CD14-positive monocyte (primary cell): Measurements from ENCODE around the gene ZNF648. TPM values are rescaled to one million over a fixed set of nuclear protein-coding genes. Genes with fewer than 3 reads are reported as not detected.
A peak's percentile ranks its signal among the peaks of the same experiment; 100 is the strongest.

Experiments used
- DNase-seq, 3 donors: peaks; one replicate each; pipeline ENCODE4 v3.0.0-alpha.2; 2011 to 2022
- H2AFZ ChIP-seq: 2 replicates; pipeline ENCODE4 v1.6.0; 2012; ENCODE audit warnings: mild to moderate bottlenecking, low read depth, low read length, inconsistent platforms; ENCODE audit not compliant: insufficient read depth, poor library complexity, severe bottlenecking
- H3K27ac ChIP-seq, 2 donors: 1 replicate in 1 of 2; 2 replicates in 1 of 2; pipeline ENCODE4 v1.5.1; 2012 to 2013; ENCODE audit warnings: low read length in 2 of 2, control low read depth in 1 of 2, inconsistent platforms in 1 of 2, low read depth in 1 of 2, mild to moderate bottlenecking in 1 of 2
- H3K27me3 ChIP-seq, 2 donors: one replicate each; pipeline versions ENCODE4 v1.6.0 to v1.6.1; 2011 to 2013; ENCODE audit warnings: low read length in 2 of 2; ENCODE audit not compliant: control insufficient read depth in 2 of 2, insufficient read depth in 2 of 2
- H3K36me3 ChIP-seq, 2 donors: replicated peaks in 1 of 2; 1 replicate in 1 of 2; 2 replicates in 1 of 2; pipeline versions ENCODE4 v1.5.1 to v1.6.1; 2012 to 2013; ENCODE audit warnings: low read length in 2 of 2, control low read depth in 1 of 2, inconsistent platforms in 1 of 2, mild to moderate bottlenecking in 1 of 2; ENCODE audit not compliant: insufficient read depth in 2 of 2, control insufficient read depth in 1 of 2
- H3K4me1 ChIP-seq, 2 donors: 1 replicate in 1 of 2; 2 replicates in 1 of 2; pipeline versions ENCODE4 v1.5.1 to v1.6.1; 2012 to 2013; ENCODE audit warnings: low read length in 2 of 2, control low read depth in 1 of 2, inconsistent platforms in 1 of 2, mild to moderate bottlenecking in 1 of 2, moderate library complexity in 1 of 2; ENCODE audit not compliant: insufficient read depth in 2 of 2, control insufficient read depth in 1 of 2
- H3K4me2 ChIP-seq: replicated peaks from 2 replicates; pipeline ENCODE3; 2012; ENCODE audit warnings: low read length, moderate library complexity, mild to moderate bottlenecking; ENCODE audit not compliant: poor library complexity, severe bottlenecking; ENCODE audit errors: extremely low read depth
- H3K4me3 ChIP-seq, 3 experiments: fragments of 200-600 bp in 1 of 3; sonication (generic) in 1 of 3; replicated peaks in 1 of 3; 1 replicate in 2 of 3; 2 replicates in 1 of 3; pipeline ENCODE4 v1.5.1; 2011 to 2013; ENCODE audit warnings: low read length in 3 of 3, mild to moderate bottlenecking in 3 of 3, control low read depth in 2 of 3, low read depth in 2 of 3, inconsistent platforms in 1 of 3, moderate library complexity in 1 of 3
- H3K79me2 ChIP-seq: 2 replicates; pipeline ENCODE4 v1.6.0; 2012; ENCODE audit warnings: mild to moderate bottlenecking, control low read depth, inconsistent platforms, low read length, moderate library complexity; ENCODE audit not compliant: insufficient read depth
- H3K9ac ChIP-seq: 2 replicates; pipeline ENCODE4 v1.6.0; 2017; ENCODE audit warnings: low read length, mild to moderate bottlenecking; ENCODE audit not compliant: insufficient read depth, poor library complexity, severe bottlenecking
- H3K9me3 ChIP-seq, 2 donors: replicated peaks in 1 of 2; 1 replicate in 1 of 2; 2 replicates in 1 of 2; pipeline versions ENCODE4 v1.5.1 to v1.6.1; 2012 to 2013; ENCODE audit warnings: low read length in 2 of 2, control low read depth in 1 of 2; ENCODE audit not compliant: control insufficient read depth in 1 of 2, insufficient read depth in 1 of 2
- H4K20me1 ChIP-seq: 2 replicates; pipeline ENCODE4 v1.6.0; 2012; ENCODE audit warnings: mild to moderate bottlenecking, low read length, control low read depth, moderate library complexity; ENCODE audit not compliant: insufficient read depth
- H3K27ac Mint-ChIP-seq, 7 donors: one replicate each; pipeline ENCODE4 v1.8.0; 2020; ENCODE audit warnings: mild to moderate bottlenecking in 7 of 7, mixed read lengths in 7 of 7, moderate library complexity in 6 of 7, inconsistent platforms in 2 of 7
- H3K27me3 Mint-ChIP-seq, 3 donors: one replicate each; pipeline ENCODE4 v1.8.0; 2021 to 2022; ENCODE audit warnings: low read depth in 3 of 3, mild to moderate bottlenecking in 3 of 3, mixed read lengths in 3 of 3, moderate library complexity in 3 of 3, inconsistent platforms in 1 of 3
- H3K36me3 Mint-ChIP-seq, 2 donors: one replicate each; pipeline ENCODE4 v1.8.0; 2020; ENCODE audit warnings: mixed read lengths in 2 of 2, inconsistent platforms in 1 of 2, mild to moderate bottlenecking in 1 of 2
- H3K4me1 Mint-ChIP-seq: one replicate; pipeline ENCODE4 v1.8.0; 2020; ENCODE audit warnings: mild to moderate bottlenecking, mixed read lengths
- H3K4me3 Mint-ChIP-seq, 2 donors: one replicate each; pipeline ENCODE4 v1.8.0; 2020; ENCODE audit warnings: mild to moderate bottlenecking in 2 of 2, mixed read lengths in 2 of 2, moderate library complexity in 1 of 2
- H3K9me3 Mint-ChIP-seq, 7 donors: one replicate each; pipeline ENCODE4 v1.8.0; 2020 to 2022; ENCODE audit warnings: mixed read lengths in 7 of 7, mild to moderate bottlenecking in 6 of 7, moderate library complexity in 6 of 7, inconsistent platforms in 2 of 7
- WGBS: methylation state at CpG from one replicate; pipeline ENCODE4 v1.1.5; 2013; ENCODE audit warnings: missing lambda C conversion rate; ENCODE audit not compliant: insufficient coverage; 5-methylcytosine and 5-hydroxymethylcytosine counted together
- intact Hi-C, 2 donors: fragments of 100-400 bp; cut with micrococcal nuclease; formaldehyde crosslinking; loops; one replicate each; pipeline versions ENCODE4 v1.15.0 to v1.15.1; 2023
- polyA plus RNA-seq, 3 donors: library from polyadenylated mRNA; depleted of rRNA in 1 of 3; unstranded in 2 of 3; stranded (reverse) in 1 of 3; fragments of 300-500 nt in 2 of 3; fragments of >200 nt in 1 of 3; fragmentation: Illumina TruSeq in 2 of 3; gene quantifications; 1 replicate in 2 of 3; 2 replicates in 1 of 3; pipeline ENCODE4 v1.2.3, GENCODE V29; 2012 to 2021
- TF ChIP-seq, protein P1 (sequence below): fragments of 200-600 bp; IDR thresholded peaks from one replicate; pipeline ENCODE4 v1.8.0; 2022; ENCODE audit warnings: antibody characterized with exemption, mild to moderate bottlenecking

Gene ZNF648
- polyA plus RNA-seq, 3 donors: not detected

DNA sequence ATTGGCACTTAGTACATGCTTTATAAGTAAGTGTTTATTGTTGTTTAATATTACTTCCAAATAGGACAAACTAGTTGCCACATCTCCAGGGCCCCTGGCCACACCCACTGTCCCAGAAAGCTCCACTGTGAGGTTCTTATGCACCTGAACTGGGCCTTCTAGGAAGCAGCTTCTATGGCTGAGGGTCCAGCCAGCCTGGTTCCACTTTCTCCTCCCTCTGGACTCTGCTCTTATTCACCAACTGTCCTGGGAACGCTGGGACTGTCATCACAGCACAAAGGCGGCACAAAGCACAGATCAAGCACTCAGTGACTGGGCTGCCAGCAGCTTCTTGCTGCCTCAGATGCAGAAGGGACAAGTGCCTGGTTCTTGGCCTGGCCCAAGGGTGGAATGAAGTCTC is 29.6 kb upstream of the ZNF648 start:
- H3K27ac Mint-ChIP-seq: no peak overlapping the region
- Histone ChIP-seq H3K4me1 (no peaks in the 10 kb centered on the region), H3K9me3 (no peaks in the 10 kb centered on the region), H3K36me3 (no peaks in the 10 kb centered on the region), H3K79me2 (no peaks in the 10 kb centered on the region), H2AFZ (no peak overlapping the region), H3K27ac (no peak overlapping the region), H4K20me1 (no peaks in the 10 kb centered on the region), H3K4me3 (no peak overlapping the region), H3K9ac (no peak overlapping the region), H3K27me3 (no peaks in the 10 kb centered on the region), H3K4me2 (no peak overlapping the region)
- peaks cover 2% of the 10 kb centered on the region for H3K4me1 Mint-ChIP-seq
- no peaks in the 10 kb centered on the region for H3K36me3 Mint-ChIP-seq
- TF ChIP-seq, protein P1, sequence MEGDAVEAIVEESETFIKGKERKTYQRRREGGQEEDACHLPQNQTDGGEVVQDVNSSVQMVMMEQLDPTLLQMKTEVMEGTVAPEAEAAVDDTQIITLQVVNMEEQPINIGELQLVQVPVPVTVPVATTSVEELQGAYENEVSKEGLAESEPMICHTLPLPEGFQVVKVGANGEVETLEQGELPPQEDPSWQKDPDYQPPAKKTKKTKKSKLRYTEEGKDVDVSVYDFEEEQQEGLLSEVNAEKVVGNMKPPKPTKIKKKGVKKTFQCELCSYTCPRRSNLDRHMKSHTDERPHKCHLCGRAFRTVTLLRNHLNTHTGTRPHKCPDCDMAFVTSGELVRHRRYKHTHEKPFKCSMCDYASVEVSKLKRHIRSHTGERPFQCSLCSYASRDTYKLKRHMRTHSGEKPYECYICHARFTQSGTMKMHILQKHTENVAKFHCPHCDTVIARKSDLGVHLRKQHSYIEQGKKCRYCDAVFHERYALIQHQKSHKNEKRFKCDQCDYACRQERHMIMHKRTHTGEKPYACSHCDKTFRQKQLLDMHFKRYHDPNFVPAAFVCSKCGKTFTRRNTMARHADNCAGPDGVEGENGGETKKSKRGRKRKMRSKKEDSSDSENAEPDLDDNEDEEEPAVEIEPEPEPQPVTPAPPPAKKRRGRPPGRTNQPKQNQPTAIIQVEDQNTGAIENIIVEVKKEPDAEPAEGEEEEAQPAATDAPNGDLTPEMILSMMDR: no peak
- H3K4me3 Mint-ChIP-seq: no peak overlapping the region
- H3K27me3 Mint-ChIP-seq: peaks cover 0 to 9% (median 1%) of the 10 kb centered on the region in 3 donors
- no peak for DNase-seq
- intact Hi-C loops: no loop called here
- 95% methylated on average over 2 of the region's 2 CpGs for WGBS
- H3K9me3 Mint-ChIP-seq: peaks cover 0 to 2% (median 0%) of the 10 kb centered on the region in 7 donors

GRCh38 chr1:182087719-182088350 is 26.3 kb upstream of the ZNF648 start:
- Histone ChIP-seq H3K9me3 (no peaks in the 10 kb centered on the region), H3K9ac (no peak overlapping the region), H3K79me2 (no peaks in the 10 kb centered on the region), H3K4me2 (no peak overlapping the region), H3K4me3 (no peak overlapping the region), H3K4me1 (peaks cover 6 to 7% of the 10 kb centered on the region in 2 donors), H4K20me1 (no peaks in the 10 kb centered on the region), H3K36me3 (no peaks in the 10 kb centered on the region), H2AFZ (peak overlapping the region; percentile 25), H3K27ac (no peak overlapping the region), H3K27me3 (no peaks in the 10 kb centered on the region)
- no peaks in the 10 kb centered on the region for H3K36me3 Mint-ChIP-seq
- DNase-seq: no peak
- TF ChIP-seq, protein P1: no peak
- no peak overlapping the region for H3K27ac Mint-ChIP-seq
- intact Hi-C loops: loop anchor here (5.0 to 10.0 kb wide), 4 partner anchors 107 to 697 kb away; partner anchors contain the start of genes NPL (in 1 of the 2) and RGS16 (in 1 of the 2)
- no peak overlapping the region for H3K4me3 Mint-ChIP-seq
- H3K9me3 Mint-ChIP-seq: peaks cover 0 to 2% (median 0%) of the 10 kb centered on the region in 7 donors
- peaks cover 0 to 2% (median 0%) of the 10 kb centered on the region in 3 donors for H3K27me3 Mint-ChIP-seq
- H3K4me1 Mint-ChIP-seq: peaks cover 13% of the 10 kb centered on the region
- 70% methylated on average over 5 of the region's 6 CpGs for WGBS
